ENCODE measurements around the gene LSM3.
"Not testable (repeated sequence)": the region's sequence is repeated elsewhere in the genome, so short reads cannot be mapped to it uniquely, and the experiment has no call there.

Gene LSM3

DNA sequence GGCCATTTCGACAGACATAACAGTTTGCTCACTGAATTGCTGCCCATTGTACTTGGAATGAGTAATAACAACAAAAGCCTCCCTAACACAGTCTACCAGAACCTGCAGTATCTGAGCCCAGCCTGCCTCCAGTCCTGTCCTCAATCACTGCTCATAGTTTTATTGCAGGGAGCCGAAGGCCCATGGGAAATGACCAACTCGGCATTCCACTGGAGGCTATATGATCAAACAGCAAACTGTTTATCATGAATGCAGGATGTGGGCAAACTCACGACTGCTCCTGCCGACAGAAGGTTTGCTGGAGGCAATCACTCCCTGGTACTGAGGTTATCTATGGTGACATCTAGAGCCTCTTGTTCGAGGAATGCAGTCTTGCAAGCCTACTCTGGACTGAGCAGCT lies 46.3 kb downstream of the LSM3 start:
- H3K4me3 Mint-ChIP-seq: no peak overlapping the region
- peaks cover 2% of the 10 kb centered on the region for H3K27me3 Mint-ChIP-seq
- peaks cover 6% of the 10 kb centered on the region for H3K36me3 Mint-ChIP-seq
- no peak overlapping the region for H3K27ac Mint-ChIP-seq
- no peaks in the 10 kb centered on the region for H3K4me1 Mint-ChIP-seq (ENCODE audit: low read depth)
- peaks cover 19% of the 10 kb centered on the region for H3K9me3 Mint-ChIP-seq (ENCODE audit: low read depth)

DNA sequence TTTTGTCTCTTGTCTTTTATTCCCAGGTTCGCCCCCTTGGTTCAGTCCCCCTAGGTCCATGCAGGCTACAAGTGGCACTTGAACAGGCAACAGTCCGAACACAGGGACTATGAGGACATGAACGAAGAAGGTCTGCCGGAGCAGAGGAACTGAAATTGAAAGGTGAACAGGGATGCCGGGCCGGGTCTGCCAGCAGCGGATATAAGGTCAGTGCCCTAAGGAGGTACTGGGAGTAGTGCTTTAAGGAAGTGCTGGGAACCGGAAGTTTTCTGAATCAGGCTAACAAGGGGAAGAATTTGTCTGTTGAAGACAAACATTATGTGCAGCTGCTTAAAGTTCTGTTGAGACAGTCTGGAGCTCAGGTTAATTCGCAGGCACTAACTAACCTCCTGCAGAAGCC lies 46.8 kb downstream of the LSM3 start:
- peaks cover 2% of the 10 kb centered on the region for H3K36me3 Mint-ChIP-seq
- peaks cover 2% of the 10 kb centered on the region for H3K27me3 Mint-ChIP-seq
- H3K4me3 Mint-ChIP-seq: no peak overlapping the region
- H3K27ac Mint-ChIP-seq: no peak overlapping the region
- H3K9me3 Mint-ChIP-seq (ENCODE audit: low read depth): peaks cover 16% of the 10 kb centered on the region
- H3K4me1 Mint-ChIP-seq (ENCODE audit: low read depth): no peaks in the 10 kb centered on the region

DNA sequence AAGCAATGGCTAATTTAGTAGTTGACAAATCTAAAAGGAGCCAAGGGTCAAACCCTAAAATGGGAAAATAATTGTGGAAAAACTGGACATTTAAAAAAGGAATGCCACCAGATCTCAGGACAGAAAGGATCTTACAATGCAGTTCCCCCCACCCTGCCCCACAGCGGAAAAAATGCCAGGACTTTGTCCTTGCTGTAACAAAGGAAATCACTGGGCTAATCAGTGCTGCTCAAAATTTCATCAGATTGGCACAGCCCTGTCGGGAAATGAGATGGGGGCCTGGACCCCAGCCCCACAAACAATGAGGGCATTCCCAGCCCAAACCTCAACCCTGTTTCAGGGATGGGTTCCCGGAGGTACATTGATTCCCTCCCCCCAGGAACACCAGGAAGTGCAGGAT lies 47.7 kb downstream of the LSM3 start:
- H3K4me1 Mint-ChIP-seq (ENCODE audit: low read depth); H3K4me3 Mint-ChIP-seq; H3K27me3 Mint-ChIP-seq; H3K27ac Mint-ChIP-seq; H3K9me3 Mint-ChIP-seq (ENCODE audit: low read depth); H3K36me3 Mint-ChIP-seq: not testable (repeated sequence)

DNA sequence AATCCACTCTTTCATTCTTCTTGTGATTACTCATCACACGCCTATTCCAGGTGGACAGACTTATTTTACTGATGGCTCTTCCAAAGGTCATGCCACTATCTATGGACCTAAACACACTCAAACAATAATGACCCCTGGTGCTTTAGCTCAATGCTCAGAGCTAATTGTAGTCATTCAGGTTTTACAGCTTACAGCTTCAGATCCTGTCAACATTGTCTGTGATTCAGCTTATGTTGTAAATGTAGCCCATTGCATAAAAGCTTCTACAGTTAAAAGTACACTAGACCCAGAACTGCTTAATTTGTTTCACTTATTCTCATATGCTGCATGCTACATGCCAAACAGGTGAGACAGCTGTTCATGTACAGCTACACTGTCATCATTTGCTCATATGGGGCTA lies 49.2 kb downstream of the LSM3 start:
- Mint-ChIP-seq H3K27me3 (peaks cover 12% of the 10 kb centered on the region), H3K27ac (no peak overlapping the region), H3K36me3 (no peaks in the 10 kb centered on the region), H3K9me3 (ENCODE audit: low read depth) (no peaks in the 10 kb centered on the region), H3K4me3 (no peak overlapping the region), H3K4me1 (ENCODE audit: low read depth) (peaks cover 4% of the 10 kb centered on the region)

DNA sequence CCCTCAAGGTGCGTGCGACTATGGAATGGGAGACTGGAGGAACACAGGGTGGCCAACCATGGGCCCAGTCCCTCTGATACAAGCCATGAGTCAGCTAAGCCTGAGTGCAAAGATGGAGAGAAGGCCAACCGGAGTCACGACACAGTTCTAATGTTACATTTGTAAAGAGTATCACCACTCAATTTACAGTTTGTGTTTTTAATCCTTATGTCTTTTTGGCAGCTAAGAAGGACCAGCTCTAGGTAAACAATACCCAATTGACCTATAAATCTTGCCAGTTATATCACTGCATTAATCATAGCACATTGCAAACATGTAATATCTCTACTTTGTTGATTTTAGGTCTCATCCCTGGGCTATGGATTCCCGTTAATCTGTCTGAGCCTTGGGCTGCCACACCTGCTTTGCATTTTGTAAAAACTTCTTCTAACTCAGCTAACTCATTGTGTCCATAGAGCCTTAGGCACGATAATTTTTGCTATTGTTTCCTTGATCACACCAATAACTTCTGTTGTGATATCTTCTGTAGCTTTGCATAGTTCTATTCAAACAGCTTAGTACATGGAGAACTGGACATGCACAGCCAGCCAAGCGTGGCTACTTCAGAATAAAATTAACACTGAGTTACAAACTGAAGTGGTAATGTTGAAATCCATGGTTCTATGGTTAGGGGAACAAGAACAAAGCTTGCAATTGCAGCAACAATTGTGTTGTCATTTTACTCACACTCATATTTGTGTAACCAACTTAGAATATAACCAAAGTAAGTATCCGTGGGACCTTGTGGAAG lies 50.3 kb downstream of the LSM3 start:
- Mint-ChIP-seq H3K9me3 (ENCODE audit: low read depth) (peaks cover 5% of the 10 kb centered on the region), H3K27me3 (peaks cover 17% of the 10 kb centered on the region), H3K36me3 (peaks cover 4% of the 10 kb centered on the region), H3K4me3 (no peak overlapping the region), H3K4me1 (ENCODE audit: low read depth) (peaks cover 7% of the 10 kb centered on the region), H3K27ac (no peak overlapping the region)

DNA sequence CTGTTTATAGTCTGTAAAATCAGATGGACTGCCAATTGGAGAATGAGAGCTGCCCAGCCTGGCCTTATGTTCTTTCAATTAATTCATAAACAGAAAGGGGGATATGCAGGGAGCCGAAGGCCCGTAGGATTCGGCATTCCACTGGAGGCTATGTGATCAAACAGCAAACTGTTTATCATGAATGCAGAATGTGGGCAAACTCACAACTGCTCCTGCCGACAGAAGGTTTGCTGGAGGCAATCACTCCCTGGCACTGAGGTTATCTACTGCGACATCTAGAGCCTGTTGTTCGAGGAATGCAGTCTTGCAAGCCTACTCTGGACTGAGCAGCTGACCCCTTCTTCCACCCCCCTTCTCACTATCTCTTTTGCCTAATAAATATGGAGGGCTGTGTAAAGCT lies 51.1 kb downstream of the LSM3 start:
- not testable (repeated sequence) for H3K27ac Mint-ChIP-seq; H3K4me1 Mint-ChIP-seq (ENCODE audit: low read depth); H3K9me3 Mint-ChIP-seq (ENCODE audit: low read depth); H3K36me3 Mint-ChIP-seq; H3K4me3 Mint-ChIP-seq
- peaks cover 20% of the 10 kb centered on the region for H3K27me3 Mint-ChIP-seq

DNA sequence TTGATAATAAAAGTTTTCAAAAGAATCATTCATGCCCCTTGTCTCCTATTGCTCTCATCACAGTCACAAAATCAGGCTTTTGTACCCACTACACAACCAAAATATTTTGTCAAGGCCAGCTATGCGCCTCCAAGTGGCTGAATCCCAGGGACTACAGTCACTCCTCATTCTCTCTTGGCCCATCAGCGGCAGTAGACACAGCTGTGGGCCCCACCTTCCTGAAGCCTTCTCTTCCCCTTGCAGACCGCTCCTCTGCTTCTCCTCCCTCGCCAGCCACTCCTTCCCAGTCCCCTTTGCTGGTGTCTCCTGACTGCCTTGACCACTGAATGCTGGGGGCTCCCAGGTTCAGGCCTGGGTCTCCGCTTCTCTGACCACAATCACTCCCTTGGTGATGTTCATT lies 52.1 kb downstream of the LSM3 start:
- Mint-ChIP-seq H3K4me3 (no peak overlapping the region), H3K27ac (no peak overlapping the region), H3K36me3 (peaks cover 10% of the 10 kb centered on the region), H3K9me3 (ENCODE audit: low read depth) (peaks cover 5% of the 10 kb centered on the region), H3K27me3 (peaks cover 22% of the 10 kb centered on the region), H3K4me1 (ENCODE audit: low read depth) (peaks cover 7% of the 10 kb centered on the region)

GRCh38 chr3:14231145-14231990 lies 52.8 kb downstream of the LSM3 start:
- peaks cover 10% of the 10 kb centered on the region for H3K36me3 Mint-ChIP-seq
- H3K4me1 Mint-ChIP-seq (ENCODE audit: low read depth): peaks cover 7% of the 10 kb centered on the region
- peaks cover 22% of the 10 kb centered on the region for H3K27me3 Mint-ChIP-seq
- no peak overlapping the region for H3K27ac Mint-ChIP-seq
- H3K4me3 Mint-ChIP-seq: no peak overlapping the region
- peaks cover 5% of the 10 kb centered on the region for H3K9me3 Mint-ChIP-seq (ENCODE audit: low read depth)

GRCh38 chr3:14231998-14232501 lies 53.4 kb downstream of the LSM3 start:
- no peak overlapping the region for H3K27ac Mint-ChIP-seq
- H3K9me3 Mint-ChIP-seq (ENCODE audit: low read depth): peaks cover 5% of the 10 kb centered on the region
- peaks cover 22% of the 10 kb centered on the region for H3K27me3 Mint-ChIP-seq

GRCh38 chr3:14234251-14235002 lies 55.8 kb downstream of the LSM3 start:
- H3K9me3 Mint-ChIP-seq (ENCODE audit: low read depth): peaks cover 5% of the 10 kb centered on the region
- peaks cover 22% of the 10 kb centered on the region for H3K27me3 Mint-ChIP-seq
- H3K27ac Mint-ChIP-seq: no peak overlapping the region
- H3K36me3 Mint-ChIP-seq: peaks cover 10% of the 10 kb centered on the region
- peaks cover 7% of the 10 kb centered on the region for H3K4me1 Mint-ChIP-seq (ENCODE audit: low read depth)
- H3K4me3 Mint-ChIP-seq: no peak overlapping the region

More at GRCh38 chr3:14231998-14232501, 53.4 kb downstream of the LSM3 start:
- H3K4me3 Mint-ChIP-seq: no peak overlapping the region
- peaks cover 7% of the 10 kb centered on the region for H3K4me1 Mint-ChIP-seq (ENCODE audit: low read depth)
- H3K36me3 Mint-ChIP-seq: peaks cover 10% of the 10 kb centered on the region

GRCh38 chr3:14235003-14235911 lies 56.6 kb downstream of the LSM3 start:
- Mint-ChIP-seq H3K27ac (no peak overlapping the region), H3K9me3 (ENCODE audit: low read depth) (peaks cover 5% of the 10 kb centered on the region), H3K27me3 (peaks cover 22% of the 10 kb centered on the region), H3K36me3 (peaks cover 10% of the 10 kb centered on the region), H3K4me1 (ENCODE audit: low read depth) (peaks cover 7% of the 10 kb centered on the region), H3K4me3 (no peak overlapping the region)

- Mint-ChIP-seq H3K4me3 (no peak overlapping the region), H3K9me3 (ENCODE audit: low read depth) (peaks cover 5% of the 10 kb centered on the region), H3K4me1 (ENCODE audit: low read depth) (peaks cover 7% of the 10 kb centered on the region), H3K36me3 (peaks cover 10% of the 10 kb centered on the region), H3K27ac (no peak overlapping the region), H3K27me3 (peaks cover 21% of the 10 kb centered on the region)
Observed at GRCh38 chr3:14235912-14236295, 57.3 kb downstream of the LSM3 start.

DNA sequence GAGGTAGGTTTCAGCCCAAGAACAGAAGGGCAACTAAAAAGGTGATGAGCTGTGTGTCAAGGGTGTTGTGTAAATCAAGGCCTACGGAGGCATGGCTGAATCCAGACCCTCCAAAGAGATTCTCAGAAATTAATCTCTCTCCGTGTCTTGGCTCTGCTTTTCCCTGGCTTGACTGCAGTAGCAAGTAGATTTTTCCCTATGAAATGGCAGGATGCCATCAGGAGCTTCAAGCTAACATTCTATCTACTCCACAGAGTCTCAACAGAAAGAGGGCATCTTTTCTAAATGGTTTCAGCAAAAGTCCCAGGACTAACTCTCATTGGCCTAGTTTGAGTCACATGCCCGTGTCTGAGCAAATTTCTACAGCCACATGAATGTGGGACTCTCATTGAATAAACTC lies 58.3 kb downstream of the LSM3 start:
- Mint-ChIP-seq H3K27me3 (peaks cover 14% of the 10 kb centered on the region), H3K36me3 (peaks cover 10% of the 10 kb centered on the region), H3K4me1 (ENCODE audit: low read depth) (peaks cover 7% of the 10 kb centered on the region), H3K9me3 (ENCODE audit: low read depth) (peaks cover 5% of the 10 kb centered on the region), H3K27ac (no peak overlapping the region), H3K4me3 (no peak overlapping the region)

DNA sequence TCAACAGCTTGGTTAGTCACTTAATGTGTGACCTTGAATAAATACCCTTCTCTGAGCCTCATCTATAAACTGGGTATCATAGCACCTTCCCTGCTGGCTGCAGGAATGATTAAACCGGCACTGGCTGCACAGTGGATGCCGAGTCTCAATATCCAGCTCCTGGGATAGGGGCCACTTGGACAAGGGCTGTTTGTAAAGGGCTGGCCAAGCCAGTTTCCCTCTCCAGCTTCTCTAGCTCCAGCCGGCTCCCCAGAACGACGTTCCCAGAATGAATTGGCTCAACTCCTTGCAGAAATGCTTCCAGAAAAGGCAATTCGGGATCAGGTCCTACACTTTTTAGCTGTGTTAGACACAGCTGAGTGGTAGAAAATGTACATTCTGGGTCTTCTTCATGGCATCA lies 58.8 kb downstream of the LSM3 start:
- Mint-ChIP-seq H3K4me3 (no peak overlapping the region), H3K27me3 (peaks cover 14% of the 10 kb centered on the region), H3K36me3 (peaks cover 10% of the 10 kb centered on the region), H3K4me1 (ENCODE audit: low read depth) (peaks cover 7% of the 10 kb centered on the region), H3K27ac (no peak overlapping the region), H3K9me3 (ENCODE audit: low read depth) (peaks cover 5% of the 10 kb centered on the region)

All from activated naive CD8-positive, alpha-beta T cell (primary cell).